Effector CD4-positive, alpha-beta T cell (primary cell): ENCODE measurements around the gene TMEM181.

Source experiments
- DNase-seq: peaks from one replicate; pipeline ENCODE4 v3.0.0-alpha.2; 2020

TMEM181 gene

GRCh38 chr6:158564243-158565121 is 4.6 kb downstream of the TMEM181 start:
- no peak for DNase-seq

DNA sequence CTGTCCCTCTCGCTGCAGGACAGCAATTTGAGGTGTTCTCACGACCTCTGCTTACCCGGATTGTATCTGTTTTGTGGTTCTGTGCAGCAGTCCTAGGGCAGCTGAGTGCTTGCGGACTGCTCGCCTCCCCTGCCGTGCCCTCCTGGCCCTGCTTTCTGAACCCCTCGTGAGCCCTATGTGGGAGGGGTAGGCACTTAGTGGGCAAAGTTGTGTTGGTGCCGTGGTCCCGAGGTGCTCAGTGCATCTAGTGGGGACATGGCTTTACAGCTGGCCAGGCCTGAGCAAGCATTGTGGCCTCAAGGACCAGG is 5.2 kb downstream of the TMEM181 start:
- no peak for DNase-seq

GRCh38 chr6:158565482-158566040 is 5.7 kb downstream of the TMEM181 start:
- no peak for DNase-seq

DNA sequence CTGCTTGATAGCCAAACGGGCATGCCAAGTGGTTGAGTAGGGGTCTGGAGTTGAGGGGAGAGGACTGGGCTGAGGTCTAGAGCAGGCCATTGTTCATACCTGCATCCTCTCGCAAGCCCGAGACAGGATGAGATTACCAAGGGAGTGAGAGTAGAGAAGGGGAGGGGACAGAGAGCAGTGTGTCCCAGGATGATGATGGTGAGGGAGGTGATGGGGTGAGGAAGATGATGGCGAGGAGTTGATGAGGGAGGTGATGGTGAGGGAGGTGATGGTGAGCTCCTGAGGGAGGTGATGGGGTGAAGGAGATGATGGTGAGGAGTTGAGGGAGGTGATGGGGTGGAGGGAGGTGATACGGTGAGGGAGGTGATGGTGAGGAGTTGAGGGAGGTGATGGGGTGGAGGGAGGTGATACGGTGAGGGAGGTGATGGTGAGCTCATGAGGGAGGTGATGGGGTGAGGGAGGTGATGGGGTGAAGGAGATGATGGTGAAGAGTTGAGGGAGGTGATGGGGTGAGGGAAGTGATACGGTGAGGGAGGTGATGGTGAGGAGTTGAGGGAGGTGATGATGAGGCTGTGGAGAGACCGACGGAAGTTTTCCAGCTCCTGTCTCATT is 6.4 kb downstream of the TMEM181 start:
- DNase-seq: no peak

DNA sequence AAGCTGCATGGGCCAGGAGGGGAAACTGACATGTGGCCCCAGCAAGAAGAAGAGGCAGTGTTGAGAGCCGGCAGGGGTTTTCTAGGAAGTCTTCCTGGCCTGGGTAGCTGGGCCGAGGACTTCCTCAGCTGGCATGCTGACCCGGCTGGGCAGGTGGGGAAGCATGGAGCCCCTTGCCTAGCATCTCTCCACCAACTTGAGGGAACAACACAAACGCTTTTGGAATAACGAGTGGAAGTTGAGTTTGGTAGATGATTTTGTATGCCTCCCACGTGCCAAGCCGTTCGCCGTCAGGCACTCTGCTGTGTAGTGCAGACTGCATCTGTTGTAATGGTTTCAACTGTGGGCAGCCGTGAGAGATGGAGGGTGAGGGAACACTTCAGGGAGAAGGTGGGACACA is 7.3 kb downstream of the TMEM181 start:
- no peak for DNase-seq

GRCh38 chr6:158567871-158568401 is 8.0 kb downstream of the TMEM181 start:
- DNase-seq: no peak

GRCh38 chr6:158568549-158568948 is 8.7 kb downstream of the TMEM181 start:
- DNase-seq: no peak

- DNase-seq: no peak
Observed at GRCh38 chr6:158569036-158569435, 9.1 kb downstream of the TMEM181 start.

DNA sequence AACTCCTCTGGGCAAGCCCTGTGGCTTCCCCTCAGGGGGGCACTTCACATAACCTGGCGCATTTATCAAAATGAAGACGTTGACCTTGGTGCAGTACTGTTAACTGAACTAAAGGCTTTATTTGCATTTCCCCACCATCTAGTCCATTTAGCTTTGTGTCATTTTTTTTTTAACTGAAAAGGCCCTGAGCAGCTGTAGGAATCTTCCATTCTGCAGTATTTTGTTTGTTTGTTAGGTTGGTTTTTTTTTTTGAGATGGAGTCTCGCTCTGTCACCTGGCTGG is 10.7 kb downstream of the TMEM181 start:
- no peak for DNase-seq

DNA sequence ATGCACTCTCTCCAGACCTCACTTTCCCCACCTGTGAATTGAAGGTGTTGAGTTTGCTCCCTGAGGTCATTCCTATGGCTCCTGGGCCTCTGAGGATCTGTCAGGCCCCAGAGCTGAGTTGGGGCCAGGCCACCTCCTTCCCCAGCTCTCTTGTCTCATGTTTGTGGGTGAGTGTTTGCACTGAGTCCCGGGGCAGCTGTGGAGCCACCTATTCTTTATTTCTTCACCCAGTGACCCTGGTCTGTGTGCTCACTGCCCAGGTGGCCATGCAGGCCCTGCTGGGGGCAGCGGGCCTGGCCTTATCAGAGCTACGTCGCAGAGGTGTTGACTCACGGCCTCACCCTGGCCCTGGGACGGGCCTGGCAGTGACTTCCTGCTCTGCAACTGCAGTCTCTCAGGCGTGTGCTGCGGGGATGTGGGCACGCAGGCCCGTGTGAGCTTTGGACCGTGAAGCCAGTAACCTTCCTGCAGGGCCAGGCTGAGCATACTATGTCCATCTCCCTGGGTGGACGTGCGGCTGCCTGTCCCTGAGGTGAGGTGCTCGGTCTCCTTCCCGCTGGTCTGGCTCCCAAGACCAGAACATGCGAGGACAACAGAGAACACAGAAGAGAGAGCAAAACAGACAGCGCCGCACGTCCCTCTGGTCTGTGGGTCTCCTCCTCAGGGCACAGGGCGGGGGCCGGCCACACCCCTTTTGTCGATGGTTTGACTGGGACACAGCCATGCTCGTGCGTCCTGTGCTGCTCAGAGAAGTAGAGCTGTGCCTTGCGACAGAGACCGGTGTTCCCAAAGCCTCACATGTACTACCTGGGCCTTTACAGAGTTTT is 12.1 kb downstream of the TMEM181 start:
- no peak for DNase-seq

DNA sequence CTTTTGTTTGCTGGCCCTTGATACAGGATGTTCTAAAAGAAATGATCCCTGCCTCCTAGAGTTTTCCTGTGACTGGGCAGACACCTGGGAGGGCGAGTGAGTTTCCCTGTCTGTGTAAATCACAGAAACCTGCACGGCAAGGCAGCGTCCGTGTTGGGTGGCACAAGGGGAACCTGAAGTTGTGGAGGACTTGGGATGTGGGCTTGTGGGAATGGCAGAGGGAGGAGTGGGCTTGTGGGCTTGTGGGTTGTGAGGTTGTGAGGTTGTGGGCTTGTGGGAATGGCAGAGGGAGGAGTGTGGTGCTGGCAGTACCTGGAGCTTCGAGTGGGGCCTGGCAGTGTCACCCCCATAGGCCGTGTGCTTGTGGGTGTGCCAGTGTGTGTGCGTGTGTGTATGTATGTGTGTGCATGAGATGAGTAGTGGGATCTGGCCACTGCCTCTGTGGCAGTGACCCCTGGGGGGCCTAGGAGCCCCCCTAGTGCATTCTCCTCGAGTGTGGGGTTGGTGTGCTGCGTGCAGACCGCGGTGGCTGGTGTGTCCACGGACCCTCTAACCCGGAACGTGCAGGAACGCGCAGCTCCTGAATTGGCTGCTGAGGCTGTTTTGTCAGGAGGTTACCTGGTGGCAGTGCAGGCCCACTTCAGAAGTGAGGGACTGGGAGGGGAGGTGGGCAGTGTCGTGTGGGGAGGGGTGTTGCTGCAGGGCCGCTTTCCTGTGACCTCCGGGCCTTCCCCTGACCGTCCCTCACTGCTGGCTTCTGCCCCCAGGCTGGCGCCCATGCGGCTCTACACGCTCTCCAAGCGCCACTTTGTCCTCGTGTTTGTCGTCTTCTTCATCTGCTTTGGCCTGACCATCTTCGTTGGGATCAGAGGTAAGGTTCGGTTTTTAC is 13.0 kb downstream of the TMEM181 start:
- no peak for DNase-seq

DNA sequence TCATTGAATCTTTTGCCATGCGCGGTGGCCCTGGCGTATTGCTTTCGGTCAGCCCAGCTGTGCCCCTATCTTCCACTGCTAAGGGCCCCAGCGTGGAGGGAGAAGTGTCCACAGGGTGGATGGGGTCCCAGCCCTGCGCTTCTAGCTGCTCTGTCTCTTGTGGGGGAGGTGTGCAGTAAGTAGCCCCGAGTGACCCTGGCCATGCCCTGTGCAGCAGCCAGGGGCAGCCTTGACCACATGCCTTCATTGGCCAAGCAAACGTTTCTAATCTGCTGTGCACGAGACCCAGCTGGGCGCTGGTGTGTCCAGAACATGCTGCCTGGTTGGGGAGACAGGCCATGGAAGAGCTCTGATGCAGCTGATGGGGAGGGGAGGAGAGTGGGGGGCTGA is 13.6 kb downstream of the TMEM181 start:
- no peak for DNase-seq

- no peak for DNase-seq
Observed at GRCh38 chr6:158574800-158575199, 14.9 kb downstream of the TMEM181 start.

- DNase-seq: no peak
Observed at GRCh38 chr6:158575550-158575949, 15.7 kb downstream of the TMEM181 start.

GRCh38 chr6:158584236-158584651 is 24.4 kb downstream of the TMEM181 start:
- no peak for DNase-seq

GRCh38 chr6:158586652-158587051 is 26.8 kb downstream of the TMEM181 start:
- DNase-seq: no peak

- no peak for DNase-seq
Observed at GRCh38 chr6:158589366-158589765, 29.5 kb downstream of the TMEM181 start.

- DNase-seq: no peak
Observed at GRCh38 chr6:158591134-158591809, 31.4 kb downstream of the TMEM181 start.

GRCh38 chr6:158591810-158592209 is 31.9 kb downstream of the TMEM181 start:
- no peak for DNase-seq

- DNase-seq: no peak
Observed at GRCh38 chr6:158593670-158594069, 33.8 kb downstream of the TMEM181 start.

GRCh38 chr6:158595223-158595622 is 35.3 kb downstream of the TMEM181 start:
- DNase-seq: no peak

- DNase-seq: no peak
Observed at GRCh38 chr6:158596861-158597260, 37.0 kb downstream of the TMEM181 start.
